ENCODE measurements around the gene SMARCA4. TPM values are rescaled to one million over a fixed set of nuclear protein-coding genes. Genes with fewer than 3 reads are reported as not detected.

The SMARCA4 gene
- total RNA-seq, 1 experiment from 2014 or later, result 127 TPM

GRCh38 chr19:11090264-11090996 lies 129.6 kb downstream of the SMARCA4 start:
- no peak for TF ChIP-seq CTCF (IDR thresholded peaks at IDR 0.05; ENCODE audit: unreplicated experiment)
- peaks cover 10% of the 10 kb centered on the region for H3K4me1 Mint-ChIP-seq (ENCODE audit: insufficient read depth, unreplicated experiment)
- BruUV-seq (replicated peaks), result no TSS peak
- peak overlapping the region; percentile 99 for H3K27ac Mint-ChIP-seq (ENCODE audit: low read depth, unreplicated experiment)
- ChIA-PET POLR2A (interaction anchor here (0.6 to 5.2 kb wide), 26 partner anchors 8 to 1950 kb away, joined by 3 to 59 read pairs (median 4); partner anchors contain the start of genes CCDC159, DNM2, SMARCA4 and TMED1), CTCF (interaction anchor here (1.2 to 4.0 kb wide), 3 partner anchors 36 to 55 kb away, joined by 4 to 31 read pairs (median 5); no protein-coding TSS in a partner anchor)
- peak overlapping the region; percentile 92 for H3K4me3 Mint-ChIP-seq (ENCODE audit: unreplicated experiment)
- H3K9me3 Mint-ChIP-seq (ENCODE audit: unreplicated experiment), result no peaks in the 10 kb centered on the region
- H3K27me3 Mint-ChIP-seq (ENCODE audit: insufficient read depth, unreplicated experiment), result no peaks in the 10 kb centered on the region
- H3K36me3 Mint-ChIP-seq (ENCODE audit: insufficient read depth, unreplicated experiment), result peaks cover 64% of the 10 kb centered on the region
- DNase-seq (ENCODE audit: unreplicated experiment), result peak; percentile 98
- intact Hi-C loops (cut with micrococcal nuclease), result no loop called here

GRCh38 chr19:11090997-11091702 lies 130.3 kb downstream of the SMARCA4 start:
- intact Hi-C loops (cut with micrococcal nuclease), result no loop called here
- no peaks in the 10 kb centered on the region for H3K27me3 Mint-ChIP-seq (ENCODE audit: insufficient read depth, unreplicated experiment)
- no peak for DNase-seq (ENCODE audit: unreplicated experiment)
- CTCF ChIA-PET, result interaction anchor here (0.6 to 1.2 kb wide), 3 partner anchors 34 to 52 kb away, joined by 3 to 4 read pairs (median 3); no protein-coding TSS in a partner anchor
- peak overlapping the region; percentile 99 for H3K27ac Mint-ChIP-seq (ENCODE audit: low read depth, unreplicated experiment)
- no peak for TF ChIP-seq CTCF (IDR thresholded peaks at IDR 0.05; ENCODE audit: unreplicated experiment)
- peaks cover 71% of the 10 kb centered on the region for H3K36me3 Mint-ChIP-seq (ENCODE audit: insufficient read depth, unreplicated experiment)
- TSS peak; percentile 81 for BruUV-seq (replicated peaks)
- peak overlapping the region; percentile 92 for H3K4me3 Mint-ChIP-seq (ENCODE audit: unreplicated experiment)
- POLR2A ChIA-PET, result interaction anchor here (0.6 to 5.2 kb wide), 20 partner anchors 8 to 1949 kb away, joined by 3 to 59 read pairs (median 3); partner anchors contain the start of genes CCDC159, DNM2, SMARCA4 and TMEM205
- H3K4me1 Mint-ChIP-seq (ENCODE audit: insufficient read depth, unreplicated experiment), result peaks cover 15% of the 10 kb centered on the region
- H3K9me3 Mint-ChIP-seq (ENCODE audit: unreplicated experiment), result no peaks in the 10 kb centered on the region

DNA sequence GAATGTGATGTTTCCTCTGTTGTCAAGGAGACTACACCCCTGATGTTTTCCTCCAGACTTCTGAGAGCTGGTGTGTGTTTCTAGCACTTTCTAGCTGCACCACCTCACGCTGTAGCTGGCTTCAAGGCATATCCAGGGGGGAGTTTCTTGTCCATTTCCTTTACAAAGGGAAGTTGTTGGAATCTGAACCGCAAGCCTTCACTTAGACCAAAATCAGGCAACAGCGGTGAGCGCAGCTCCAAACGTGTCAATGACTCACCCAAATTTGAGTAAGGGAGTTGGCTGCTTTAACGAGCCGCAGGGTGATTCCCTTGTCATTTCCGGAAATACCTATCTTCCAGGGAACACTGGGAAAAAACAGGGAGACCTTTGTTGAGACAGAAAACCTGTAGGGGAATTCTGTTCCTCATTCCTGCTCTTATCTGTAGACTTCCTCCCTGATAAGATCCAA lies 130.9 kb downstream of the SMARCA4 start:
- Mint-ChIP-seq H3K9me3 (ENCODE audit: unreplicated experiment) (no peaks in the 10 kb centered on the region), H3K27me3 (ENCODE audit: insufficient read depth, unreplicated experiment) (no peaks in the 10 kb centered on the region), H3K4me1 (ENCODE audit: insufficient read depth, unreplicated experiment) (peaks cover 21% of the 10 kb centered on the region), H3K27ac (ENCODE audit: low read depth, unreplicated experiment) (peak overlapping the region; percentile 99), H3K36me3 (ENCODE audit: insufficient read depth, unreplicated experiment) (peaks cover 77% of the 10 kb centered on the region), H3K4me3 (ENCODE audit: unreplicated experiment) (peak overlapping the region; percentile 92)
- intact Hi-C loops (cut with micrococcal nuclease), result no loop called here
- ChIA-PET POLR2A (interaction anchor here (0.7 to 5.2 kb wide), 12 partner anchors 8 to 286 kb away, joined by 3 to 59 read pairs (median 3); no protein-coding TSS in a partner anchor), CTCF (interaction anchor here (0.6 to 1.2 kb wide), 2 partner anchors 33 to 52 kb away, joined by 3 read pairs; no protein-coding TSS in a partner anchor)
- peak; percentile 98 for DNase-seq (ENCODE audit: unreplicated experiment)
- BruUV-seq (replicated peaks), result no TSS peak
- TF ChIP-seq CTCF (IDR thresholded peaks at IDR 0.05; ENCODE audit: unreplicated experiment), result no peak

DNA sequence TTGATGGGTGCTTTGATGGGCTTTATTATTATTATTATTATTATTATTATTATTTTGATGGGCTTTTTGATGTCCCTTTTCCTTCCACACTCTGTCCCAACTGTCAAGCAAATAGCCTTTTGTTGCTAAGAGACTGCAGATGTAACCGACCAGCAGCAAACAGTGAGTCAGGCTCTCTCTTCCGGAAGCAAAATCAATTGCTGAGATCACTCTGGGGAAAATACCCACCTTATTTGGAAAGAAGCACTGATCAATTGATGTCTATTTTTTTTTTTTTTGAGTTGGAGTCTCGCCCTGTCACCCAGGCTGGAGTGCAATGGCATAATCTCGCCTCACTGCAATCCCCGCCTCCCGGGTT lies 131.3 kb downstream of the SMARCA4 start:
- POLR2A ChIA-PET, result interaction anchor here (0.8 to 5.2 kb wide), 8 partner anchors 9 to 1701 kb away, joined by 3 to 59 read pairs (median 6); no protein-coding TSS in a partner anchor
- H3K27me3 Mint-ChIP-seq (ENCODE audit: insufficient read depth, unreplicated experiment), result no peaks in the 10 kb centered on the region
- H3K9me3 Mint-ChIP-seq (ENCODE audit: unreplicated experiment), result no peaks in the 10 kb centered on the region
- DNase-seq (ENCODE audit: unreplicated experiment), result no peak
- peaks cover 21% of the 10 kb centered on the region for H3K4me1 Mint-ChIP-seq (ENCODE audit: insufficient read depth, unreplicated experiment)
- H3K4me3 Mint-ChIP-seq (ENCODE audit: unreplicated experiment), result peak overlapping the region; percentile 92
- TF ChIP-seq CTCF (IDR thresholded peaks at IDR 0.05; ENCODE audit: unreplicated experiment), result no peak
- intact Hi-C loops (cut with micrococcal nuclease), result no loop called here
- peak overlapping the region; percentile 99 for H3K27ac Mint-ChIP-seq (ENCODE audit: low read depth, unreplicated experiment)
- H3K36me3 Mint-ChIP-seq (ENCODE audit: insufficient read depth, unreplicated experiment), result peaks cover 80% of the 10 kb centered on the region
- BruUV-seq (replicated peaks), result no TSS peak
- CTCF ChIA-PET, result interaction anchor here (1.2 kb wide), 1 partner anchor 53 kb away, joined by 3 read pairs; no protein-coding TSS in a partner anchor

Measured in MCF 10A (cell line).